T-cell (primary cell): ENCODE measurements around the gene CDT1. TPM values are rescaled to one million over a fixed set of nuclear protein-coding genes. Genes with fewer than 3 reads are reported as not detected.

Source experiments
- ATAC-seq, 4 experiments: fragments of 200-7000 bp in 3 of 4; fragments of 150-1000 bp in 1 of 4; cut with Tn5 transposase; replicated peaks in 1 of 4; 1 replicate in 3 of 4; 2 replicates in 1 of 4; pipeline ENCODE4 v1.10.0; 2021; ENCODE audit warnings: moderate library complexity in 3 of 4, mild to moderate bottlenecking in 2 of 4, moderate number of reproducible peaks in 1 of 4
- CTCF ChIA-PET, 2 donors: fragments of 300-600 bp; sonication (Branson Sonifier 250); formaldehyde crosslinking; loops; one replicate each; lab custom pipeline; 2022; ENCODE audit warnings: antibody characterized with exemption in 2 of 2; lab: Charles Lee
- POLR2A ChIA-PET, 2 donors: fragments of 300-600 bp; sonication (Branson Sonifier 250); formaldehyde crosslinking; loops; one replicate each; lab custom pipeline; 2022; ENCODE audit warnings: antibody characterized with exemption in 2 of 2; lab: Charles Lee
- DNase-seq, 35 experiments: peaks; one replicate each; pipeline versions ENCODE4 v3.0.0 to v3.0.0-alpha.2; 2013 to 2023
- H3K27ac ChIP-seq: one replicate; pipeline ENCODE4 v1.5.1; 2013; ENCODE audit warnings: low read length
- H3K27me3 ChIP-seq, 2 experiments: replicated peaks in 1 of 2; 1 replicate in 1 of 2; 2 replicates in 1 of 2; pipeline versions ENCODE4 v1.6.1 to v1.7.0; 2013; ENCODE audit warnings: low read length in 1 of 2, mixed read lengths in 1 of 2; ENCODE audit not compliant: control insufficient read depth in 2 of 2, insufficient read depth in 2 of 2; ENCODE audit errors: extremely low read depth in 1 of 2
- H3K36me3 ChIP-seq, 2 donors: 1 replicate in 1 of 2; 2 replicates in 1 of 2; pipeline versions ENCODE4 v1.6.1 to v1.7.0; 2013; ENCODE audit warnings: low read length in 1 of 2; ENCODE audit not compliant: control insufficient read depth in 2 of 2, insufficient read depth in 1 of 2; ENCODE audit errors: extremely low read depth in 1 of 2
- H3K4me1 ChIP-seq, 2 experiments: 1 replicate in 1 of 2; 2 replicates in 1 of 2; pipeline versions ENCODE4 v1.6.1 to v1.7.0; 2013; ENCODE audit warnings: low read length in 2 of 2, mixed read lengths in 1 of 2; ENCODE audit not compliant: insufficient read depth in 2 of 2, control insufficient read depth in 1 of 2; ENCODE audit errors: extremely low read depth in 1 of 2
- H3K4me3 ChIP-seq, 2 donors: 1 replicate in 1 of 2; 2 replicates in 1 of 2; pipeline versions ENCODE4 v1.5.1 to v1.7.0; 2013; ENCODE audit warnings: mild to moderate bottlenecking in 2 of 2, low read length in 1 of 2, moderate library complexity in 1 of 2; ENCODE audit not compliant: control insufficient read depth in 1 of 2; ENCODE audit errors: extremely low read depth in 1 of 2
- H3K9me3 ChIP-seq: 2 replicates; pipeline ENCODE4 v1.7.0; 2013
- H3K27ac Mint-ChIP-seq, 2 donors: one replicate each; pipeline ENCODE4 v1.8.0; 2020 to 2021; ENCODE audit warnings: mild to moderate bottlenecking in 2 of 2, mixed read lengths in 2 of 2
- H3K27me3 Mint-ChIP-seq, 2 donors: one replicate each; pipeline ENCODE4 v1.8.0; 2021 to 2022; ENCODE audit warnings: mixed read lengths in 2 of 2
- H3K36me3 Mint-ChIP-seq: one replicate; pipeline ENCODE4 v1.8.0; 2021; ENCODE audit warnings: mixed read lengths
- H3K4me1 Mint-ChIP-seq, 3 donors: one replicate each; pipeline ENCODE4 v1.8.0; 2020 to 2022; ENCODE audit warnings: mixed read lengths in 3 of 3, mild to moderate bottlenecking in 1 of 3
- H3K4me3 Mint-ChIP-seq, 3 donors: one replicate each; pipeline ENCODE4 v1.8.0; 2020 to 2022; ENCODE audit warnings: mild to moderate bottlenecking in 3 of 3, mixed read lengths in 3 of 3, moderate library complexity in 3 of 3
- H3K9me3 Mint-ChIP-seq, 3 donors: one replicate each; pipeline ENCODE4 v1.8.0; 2020 to 2022; ENCODE audit warnings: mixed read lengths in 3 of 3
- WGBS: methylation state at CpG from one replicate; pipeline ENCODE4 v1.1.5; 2013; ENCODE audit warnings: missing lambda C conversion rate; ENCODE audit not compliant: insufficient coverage; 5-methylcytosine and 5-hydroxymethylcytosine counted together
- total RNA-seq, 35 experiments: library from RNA in 6 of 35; stranded (reverse) in 6 of 35; fragments of 120-200 nt in 1 of 35; gene quantifications; one replicate each; pipeline versions ENCODE4 v1.2.1 to v1.2.4 and lab custom pipeline; 2013 to 2026

CDT1 gene
- total RNA-seq, 5 donors from 2014 or later (not counting 1 experiment from before 2014, with no cell fraction given): 0.93 to 3.7 (median 1.5) TPM

DNA sequence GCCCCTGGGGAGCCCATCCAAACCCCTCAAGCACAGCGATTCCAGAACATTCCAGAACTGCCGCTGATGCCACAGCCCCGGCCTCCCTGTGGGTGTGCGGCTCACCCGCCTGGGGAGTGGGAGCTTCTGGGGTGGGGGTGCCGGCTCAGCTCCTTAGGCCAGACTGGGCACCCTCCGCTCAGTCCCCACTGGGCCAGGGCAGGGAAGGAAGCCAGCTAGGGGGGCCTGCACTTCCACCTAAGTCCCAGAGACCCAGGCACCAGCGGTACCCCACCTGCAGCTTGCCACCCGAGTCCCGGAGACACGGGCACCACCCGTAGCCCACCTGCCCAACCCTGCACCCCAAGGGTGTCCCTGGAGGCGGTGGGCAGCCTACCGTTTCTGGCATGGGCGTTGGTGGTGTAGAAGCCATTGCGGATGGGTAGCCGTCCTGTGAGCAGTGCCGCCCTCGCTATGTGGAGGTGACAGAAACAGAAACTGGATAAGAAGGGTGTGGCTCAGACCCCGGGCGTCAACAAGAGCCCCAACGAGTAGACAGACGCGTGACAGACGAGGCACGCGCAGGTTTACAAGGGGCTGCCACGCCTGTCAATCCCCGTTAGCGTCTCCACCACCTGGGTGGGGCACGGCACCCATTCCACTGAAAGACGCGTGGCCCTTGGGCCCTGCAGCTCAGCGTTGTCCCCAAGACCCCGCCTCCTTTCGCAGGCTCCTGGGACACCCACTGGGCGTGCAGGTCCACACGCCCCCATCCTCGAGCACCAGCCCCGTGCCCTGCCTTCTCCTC lies 38.1 kb downstream of the CDT1 start:
- Histone ChIP-seq H3K27ac (no peak overlapping the region), H3K27me3 (no peaks in the 10 kb centered on the region), H3K36me3 (peaks cover 0 to 25% of the 10 kb centered on the region in 2 donors), H3K4me3 (no peak overlapping the region), H3K9me3 (no peaks in the 10 kb centered on the region), H3K4me1 (no peaks in the 10 kb centered on the region)
- ChIA-PET CTCF (no interaction called here), POLR2A (no interaction called here)
- H3K27ac Mint-ChIP-seq: no peak overlapping the region
- no peaks in the 10 kb centered on the region for H3K27me3 Mint-ChIP-seq
- no peaks in the 10 kb centered on the region for H3K4me1 Mint-ChIP-seq
- DNase-seq (no peak), ATAC-seq (no peak)
- WGBS: 74% methylated on average over 25 of the region's 40 CpGs
- H3K9me3 Mint-ChIP-seq: no peaks in the 10 kb centered on the region
- H3K4me3 Mint-ChIP-seq: no peak overlapping the region
- peaks cover 7% of the 10 kb centered on the region for H3K36me3 Mint-ChIP-seq

DNA sequence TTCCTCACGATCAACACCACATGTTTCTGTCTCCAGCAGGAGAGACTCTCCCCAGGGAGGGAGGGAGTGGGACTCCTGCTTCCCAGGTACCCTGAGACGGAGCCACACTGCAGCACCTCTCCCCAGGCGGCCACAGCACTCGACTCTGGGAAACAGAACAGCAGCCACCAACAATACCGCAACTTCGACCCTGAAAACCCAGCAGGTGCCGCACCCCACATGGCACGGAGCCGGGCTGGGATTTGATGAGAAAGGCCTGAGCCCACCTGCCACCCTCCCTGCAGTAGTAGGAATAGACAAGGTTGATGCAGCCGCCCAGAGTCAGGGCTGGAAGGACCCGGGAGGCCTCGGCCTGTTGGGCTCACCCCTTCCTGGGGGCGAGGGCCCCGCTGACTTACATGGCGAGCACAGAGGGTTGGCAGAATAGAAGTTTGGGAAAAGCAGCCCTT lies 38.7 kb downstream of the CDT1 start:
- no peak overlapping the region for H3K4me3 Mint-ChIP-seq
- WGBS: 100% methylated on average over 4 of the region's 15 CpGs

DNA sequence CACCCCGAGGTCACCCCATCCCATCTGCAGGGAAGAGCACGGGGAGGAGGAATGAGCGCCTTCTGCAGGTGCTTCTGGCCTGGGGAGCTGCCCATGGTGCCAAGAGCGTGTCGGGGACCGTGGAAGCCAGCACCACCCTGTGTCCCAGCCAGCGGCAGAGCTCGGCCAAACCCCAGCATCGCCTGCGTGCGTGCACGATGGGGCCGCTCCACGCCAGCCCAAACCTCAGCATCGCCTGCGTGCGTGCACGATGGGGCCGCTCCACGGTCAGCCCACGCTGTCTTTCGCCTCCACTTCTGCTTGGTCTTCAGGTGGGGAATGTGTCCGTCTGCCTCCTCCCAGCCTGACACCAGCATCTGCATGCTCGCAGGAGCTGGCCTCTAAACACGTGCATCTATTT lies 39.2 kb downstream of the CDT1 start:
- 95% methylated on average over 25 of the region's 25 CpGs for WGBS
- H3K4me1 Mint-ChIP-seq: no peaks in the 10 kb centered on the region
- H3K4me3 Mint-ChIP-seq: no peak overlapping the region
- no peaks in the 10 kb centered on the region for H3K27me3 Mint-ChIP-seq
- H3K27ac Mint-ChIP-seq: no peak overlapping the region
- no peaks in the 10 kb centered on the region for H3K9me3 Mint-ChIP-seq
- no peak for DNase-seq
- Histone ChIP-seq H3K4me1 (no peaks in the 10 kb centered on the region), H3K9me3 (no peaks in the 10 kb centered on the region), H3K36me3 (peaks cover 0 to 25% of the 10 kb centered on the region in 2 donors), H3K4me3 (no peak overlapping the region), H3K27ac (no peak overlapping the region), H3K27me3 (no peaks in the 10 kb centered on the region)
- POLR2A ChIA-PET: no interaction called here
- H3K36me3 Mint-ChIP-seq: peaks cover 7% of the 10 kb centered on the region
- CTCF ChIA-PET: no interaction called here
- ATAC-seq: no peak

More for the DNA sequence above, 38.7 kb downstream of the CDT1 start:
- Histone ChIP-seq H3K9me3 (no peaks in the 10 kb centered on the region), H3K4me3 (no peak overlapping the region), H3K27me3 (no peaks in the 10 kb centered on the region), H3K27ac (no peak overlapping the region), H3K4me1 (no peaks in the 10 kb centered on the region), H3K36me3 (peaks cover 0 to 25% of the 10 kb centered on the region in 2 donors)
- ChIA-PET POLR2A (no interaction called here), CTCF (no interaction called here)
- no peaks in the 10 kb centered on the region for H3K4me1 Mint-ChIP-seq
- H3K27me3 Mint-ChIP-seq: no peaks in the 10 kb centered on the region
- peaks cover 7% of the 10 kb centered on the region for H3K36me3 Mint-ChIP-seq
- DNase-seq (no peak), ATAC-seq (no peak)
- no peaks in the 10 kb centered on the region for H3K9me3 Mint-ChIP-seq
- no peak overlapping the region for H3K27ac Mint-ChIP-seq

DNA sequence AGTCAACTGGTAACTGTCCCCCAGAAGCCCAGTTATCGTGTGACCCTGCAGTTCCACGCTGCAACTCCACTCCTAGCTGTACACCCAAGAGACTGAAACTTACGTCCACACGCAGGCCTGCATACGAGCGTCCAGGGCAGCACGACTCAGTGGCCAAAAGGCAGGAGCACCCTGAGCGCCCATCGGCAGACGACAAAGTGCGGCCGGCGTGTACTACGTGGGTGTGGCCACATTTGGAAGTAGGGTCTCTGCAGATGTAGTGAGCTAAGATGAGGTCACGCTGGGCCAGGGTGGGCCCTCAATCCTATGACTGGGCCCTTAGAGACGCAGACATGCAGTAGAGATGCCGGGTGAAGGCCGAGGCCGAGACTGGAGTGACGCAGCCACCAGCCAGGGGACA lies 39.7 kb downstream of the CDT1 start:
- no peaks in the 10 kb centered on the region for H3K9me3 Mint-ChIP-seq
- H3K27ac Mint-ChIP-seq: no peak overlapping the region
- CTCF ChIA-PET: no interaction called here
- H3K4me1 Mint-ChIP-seq: no peaks in the 10 kb centered on the region
- Histone ChIP-seq H3K27ac (no peak overlapping the region), H3K4me3 (no peak overlapping the region), H3K27me3 (no peaks in the 10 kb centered on the region), H3K4me1 (no peaks in the 10 kb centered on the region), H3K9me3 (no peaks in the 10 kb centered on the region), H3K36me3 (peaks cover 0 to 27% of the 10 kb centered on the region in 2 donors)
- 92% methylated on average over 18 of the region's 20 CpGs for whole genome bisulfite sequencing
- POLR2A ChIA-PET: no interaction called here
- H3K27me3 Mint-ChIP-seq: no peaks in the 10 kb centered on the region
- no peak overlapping the region for H3K4me3 Mint-ChIP-seq
- no peak for ATAC-seq
- H3K36me3 Mint-ChIP-seq: peaks cover 7% of the 10 kb centered on the region
- DNase-seq: no peak

DNA sequence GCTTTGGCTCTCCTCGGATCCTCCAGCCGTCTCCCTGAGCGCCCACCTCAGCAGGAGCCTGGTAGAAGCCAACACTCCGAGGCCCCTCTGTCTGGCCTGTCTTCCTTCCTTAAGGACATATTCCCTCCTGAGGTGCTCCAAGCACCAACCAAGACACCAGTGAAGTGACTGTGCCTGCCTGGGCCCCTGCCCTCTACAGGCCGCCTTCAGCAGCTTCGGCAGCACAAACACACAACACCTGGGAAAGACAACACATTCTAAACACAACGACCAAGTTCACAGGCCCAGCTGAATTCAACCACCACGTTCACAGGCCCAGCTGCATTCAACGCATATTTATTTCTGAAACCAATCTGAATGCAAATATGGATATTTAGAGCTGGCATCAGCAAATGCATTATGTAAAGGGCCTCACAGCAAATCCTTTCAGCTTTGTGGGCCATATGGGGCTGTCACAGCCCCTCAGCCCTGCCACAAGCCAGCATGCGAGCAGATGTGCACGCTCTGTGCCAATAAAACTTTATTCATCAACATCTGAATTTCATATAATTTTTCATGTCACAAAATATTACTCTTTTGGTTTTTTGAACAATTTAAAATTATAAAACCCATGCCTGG lies 40.9 kb downstream of the CDT1 start:
- no peaks in the 10 kb centered on the region for H3K9me3 ChIP-seq
- Mint-ChIP-seq H3K27me3 (no peaks in the 10 kb centered on the region), H3K27ac (no peak overlapping the region), H3K9me3 (no peaks in the 10 kb centered on the region), H3K4me3 (no peak overlapping the region), H3K36me3 (peaks cover 7% of the 10 kb centered on the region), H3K4me1 (no peaks in the 10 kb centered on the region)
- no peak for DNase-seq
- ChIA-PET POLR2A (no interaction called here), CTCF (interaction anchor here in 1 of 2 donors (1.5 kb wide), 1 partner anchor 13 kb away, joined by 4 read pairs; no protein-coding TSS in a partner anchor)
- H3K4me1 ChIP-seq: no peaks in the 10 kb centered on the region
- WGBS: 86% methylated on average over 6 of the region's 11 CpGs
- peaks cover 0 to 17% of the 10 kb centered on the region in 2 donors for H3K36me3 ChIP-seq
- ATAC-seq: no peak
- H3K4me3 ChIP-seq: no peak overlapping the region
- H3K27ac ChIP-seq: no peak overlapping the region
- no peaks in the 10 kb centered on the region for H3K27me3 ChIP-seq

DNA sequence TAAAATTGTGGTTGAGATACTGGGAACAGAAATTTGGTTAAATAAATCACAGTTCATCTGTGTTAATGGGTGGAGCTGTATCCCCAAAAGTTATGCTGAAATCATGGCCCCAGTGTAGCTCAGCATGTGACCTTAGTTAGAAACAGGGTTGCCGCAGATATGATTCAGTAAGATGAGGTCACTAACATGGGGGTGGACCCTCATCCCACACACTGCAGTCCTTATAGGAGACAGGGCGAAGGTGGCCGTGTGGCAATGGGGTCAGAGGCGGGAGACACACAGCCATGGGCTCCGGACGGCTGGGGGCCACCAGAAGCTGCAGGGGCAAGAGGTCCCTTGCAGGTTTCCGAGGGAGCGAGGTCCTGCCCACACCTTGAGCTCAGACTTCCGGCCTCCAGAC lies 42.5 kb downstream of the CDT1 start:
- Mint-ChIP-seq H3K36me3 (peaks cover 3% of the 10 kb centered on the region), H3K27ac (no peak overlapping the region), H3K4me1 (no peaks in the 10 kb centered on the region), H3K9me3 (no peaks in the 10 kb centered on the region), H3K27me3 (no peaks in the 10 kb centered on the region), H3K4me3 (no peak overlapping the region)
- Histone ChIP-seq H3K36me3 (peaks cover 0 to 4% of the 10 kb centered on the region in 2 donors), H3K27me3 (no peaks in the 10 kb centered on the region), H3K4me3 (no peak overlapping the region), H3K4me1 (no peaks in the 10 kb centered on the region), H3K27ac (no peak overlapping the region), H3K9me3 (no peaks in the 10 kb centered on the region)
- CTCF ChIA-PET: interaction anchor here in 1 of 2 donors (0.7 kb wide), 2 partner anchors 513 to 537 kb away, joined by 3 to 5 read pairs; no protein-coding TSS in a partner anchor
- DNase-seq (no peak), ATAC-seq (no peak)
- POLR2A ChIA-PET: no interaction called here
- 95% methylated on average over 9 of the region's 9 CpGs for WGBS
